NB4 (cell line): ENCODE data around the gene ZSCAN20.

ENCODE experiments used
- DNase-seq: peaks from one replicate; pipeline ENCODE4 v3.0.0; 2010; ENCODE audit warnings: low read depth
- H3K4me3 ChIP-seq: one replicate; pipeline ENCODE4 v1.5.1; 2011; ENCODE audit warnings: mild to moderate bottlenecking, low read depth, low read length, moderate library complexity
- MAX ChIP-seq: IDR thresholded peaks from 2 replicates; pipeline ENCODE4 v1.6.1; 2011; ENCODE audit warnings: low read depth, low read length
- MYC ChIP-seq: IDR thresholded peaks from 2 replicates; pipeline ENCODE4 v1.6.1; 2011; ENCODE audit warnings: low read depth, low read length
- POLR2A ChIP-seq: IDR thresholded peaks from 2 replicates; pipeline ENCODE4 v1.6.1; 2011; ENCODE audit warnings: mild to moderate bottlenecking; ENCODE audit not compliant: insufficient read length; ENCODE audit errors: extremely low read depth
- TF ChIP-seq, protein P1 (sequence below): IDR thresholded peaks from one replicate; pipeline ENCODE4 v1.5.1; 2012; ENCODE audit warnings: low read depth, low read length

Gene ZSCAN20

GRCh38 chr1:33462405-33463164, 9.9 kb upstream of the ZSCAN20 start:
- no peak overlapping the region for H3K4me3 ChIP-seq
- DNase-seq: no peak
- TF ChIP-seq POLR2A: no peak
- TF ChIP-seq, protein P1, sequence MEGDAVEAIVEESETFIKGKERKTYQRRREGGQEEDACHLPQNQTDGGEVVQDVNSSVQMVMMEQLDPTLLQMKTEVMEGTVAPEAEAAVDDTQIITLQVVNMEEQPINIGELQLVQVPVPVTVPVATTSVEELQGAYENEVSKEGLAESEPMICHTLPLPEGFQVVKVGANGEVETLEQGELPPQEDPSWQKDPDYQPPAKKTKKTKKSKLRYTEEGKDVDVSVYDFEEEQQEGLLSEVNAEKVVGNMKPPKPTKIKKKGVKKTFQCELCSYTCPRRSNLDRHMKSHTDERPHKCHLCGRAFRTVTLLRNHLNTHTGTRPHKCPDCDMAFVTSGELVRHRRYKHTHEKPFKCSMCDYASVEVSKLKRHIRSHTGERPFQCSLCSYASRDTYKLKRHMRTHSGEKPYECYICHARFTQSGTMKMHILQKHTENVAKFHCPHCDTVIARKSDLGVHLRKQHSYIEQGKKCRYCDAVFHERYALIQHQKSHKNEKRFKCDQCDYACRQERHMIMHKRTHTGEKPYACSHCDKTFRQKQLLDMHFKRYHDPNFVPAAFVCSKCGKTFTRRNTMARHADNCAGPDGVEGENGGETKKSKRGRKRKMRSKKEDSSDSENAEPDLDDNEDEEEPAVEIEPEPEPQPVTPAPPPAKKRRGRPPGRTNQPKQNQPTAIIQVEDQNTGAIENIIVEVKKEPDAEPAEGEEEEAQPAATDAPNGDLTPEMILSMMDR: no peak
- no peak for TF ChIP-seq MYC
- no peak for TF ChIP-seq MAX

DNA sequence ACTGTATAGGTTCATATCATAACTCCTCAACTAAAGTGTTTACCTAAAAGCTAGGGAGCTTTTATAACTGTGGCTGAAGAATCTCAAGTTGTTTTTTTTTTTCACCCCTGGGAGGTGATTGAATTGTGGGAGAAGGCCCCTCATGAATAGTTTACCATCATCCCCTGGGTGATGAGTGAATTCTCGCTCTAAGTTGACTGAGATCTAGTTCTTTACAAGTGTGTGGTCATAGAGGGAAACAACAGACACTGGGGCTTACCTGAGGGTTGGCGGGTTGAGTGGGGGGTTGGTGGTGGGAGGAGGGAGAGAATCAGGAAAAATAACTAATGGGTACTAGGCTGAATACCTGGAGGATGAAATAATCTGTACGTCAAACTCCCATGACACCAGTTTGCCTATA, 7.9 kb upstream of the ZSCAN20 start:
- no peak for DNase-seq
- TF ChIP-seq POLR2A: no peak
- TF ChIP-seq, protein P1: no peak
- no peak for TF ChIP-seq MAX
- no peak for TF ChIP-seq MYC
- no peak overlapping the region for H3K4me3 ChIP-seq

DNA sequence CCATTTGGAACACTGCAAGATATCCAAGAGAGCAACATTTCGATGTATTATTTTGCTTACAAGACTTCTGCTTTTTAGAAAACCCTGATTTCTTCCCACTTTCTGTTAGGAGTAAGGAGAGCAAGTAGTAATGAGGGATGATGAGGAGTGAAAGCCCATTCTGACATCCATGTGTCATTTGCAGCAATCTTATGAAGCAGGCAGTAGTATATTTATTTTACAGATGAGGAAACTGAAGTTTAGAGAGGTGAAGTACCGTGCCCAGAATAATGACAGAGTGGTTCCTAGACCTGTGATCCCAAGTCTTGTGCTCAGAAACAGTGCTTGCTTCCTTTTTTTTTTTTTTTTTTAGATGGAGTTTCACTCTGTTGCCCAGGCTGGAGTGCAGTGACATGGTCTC, 7.1 kb upstream of the ZSCAN20 start:
- H3K4me3 ChIP-seq: no peak overlapping the region
- no peak for DNase-seq
- no peak for TF ChIP-seq MYC
- no peak for TF ChIP-seq POLR2A
- TF ChIP-seq, protein P1: no peak
- TF ChIP-seq MAX: no peak

DNA sequence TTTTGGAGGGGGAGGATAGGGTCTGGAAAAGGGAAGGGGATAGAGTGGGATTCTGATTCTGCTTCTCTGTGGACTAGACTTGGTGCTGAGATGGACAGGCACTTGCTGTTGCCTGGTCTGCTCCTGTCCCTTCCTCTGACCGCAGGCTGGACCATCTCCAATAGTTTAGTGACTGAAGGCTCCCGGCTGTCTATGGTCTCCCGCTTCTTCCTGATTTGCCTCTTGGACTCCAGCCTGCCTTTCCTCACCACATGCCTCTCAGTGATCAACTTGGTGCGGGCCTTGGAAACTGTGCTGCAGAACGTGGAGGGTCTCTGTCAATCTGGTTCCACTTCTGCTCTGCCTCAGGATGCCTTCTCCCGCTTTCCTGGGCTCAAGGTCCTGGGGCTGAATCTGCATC, 6.3 kb upstream of the ZSCAN20 start:
- no peak for TF ChIP-seq POLR2A
- TF ChIP-seq MYC: no peak
- TF ChIP-seq, protein P1: no peak
- TF ChIP-seq MAX: no peak
- H3K4me3 ChIP-seq: no peak overlapping the region
- DNase-seq: no peak

GRCh38 chr1:33468011-33468410, 4.4 kb upstream of the ZSCAN20 start:
- TF ChIP-seq MYC (no peak), POLR2A (no peak), MAX (no peak)
- TF ChIP-seq, protein P1: no peak
- no peak overlapping the region for H3K4me3 ChIP-seq
- DNase-seq: no peak
